Endothelial cell of umbilical vein (primary cell): ENCODE results near the gene HECTD4. TPM values are rescaled to one million over a fixed set of nuclear protein-coding genes. Genes with fewer than 3 reads are reported as not detected.

Experiments
- BruUV-seq: library from RNA; stranded (reverse); fragments of 400-500 nt; replicated peaks from 2 replicates; lab custom pipeline; 2021; lab: Mats Ljungman, UMichigan
- CTCF ChIA-PET: fragments of 300-600, 350-600 bp; sonication (Branson Sonifier 250); formaldehyde crosslinking; loops from one replicate; lab custom pipeline; 2021; ENCODE audit warnings: antibody characterized with exemption, inconsistent platforms; lab: Charles Lee
- POLR2A ChIA-PET: fragments of 300-600, 350-600 bp; sonication (Branson Sonifier 250); formaldehyde crosslinking; loops from one replicate; lab custom pipeline; 2021; ENCODE audit warnings: antibody characterized with exemption, inconsistent platforms; lab: Charles Lee
- DNase-seq: peaks from one replicate; pipeline ENCODE4 v3.0.0-alpha.2; 2011; ENCODE audit warnings: low read depth, low spot score
- FAIRE-seq: peaks from 2 replicates; lab custom pipeline; 2011; peaks lifted over from hg19 to GRCh38; lab: Jason Lieb, UNC
- H2AFZ ChIP-seq: 2 replicates; pipeline ENCODE4 v1.6.0; 2012; ENCODE audit warnings: low read depth, low read length, control low read depth, inconsistent platforms
- H3K27ac ChIP-seq: 2 replicates; pipeline ENCODE4 v1.5.1; 2011; ENCODE audit warnings: low read depth, mild to moderate bottlenecking, control low read depth, low read length, moderate library complexity; ENCODE audit not compliant: insufficient read depth
- H3K27me3 ChIP-seq, 2 experiments: 2 replicates each; pipeline versions ENCODE4 v1.6.0 to v1.6.1; 2011; ENCODE audit warnings: low read length in 2 of 2, mixed read lengths in 1 of 2; ENCODE audit not compliant: control insufficient read depth in 2 of 2, insufficient read depth in 2 of 2
- H3K36me3 ChIP-seq, 2 experiments: 2 replicates in 1 of 2; 3 replicates in 1 of 2; pipeline ENCODE4 v1.5.1; 2011; ENCODE audit warnings: low read length in 2 of 2, mild to moderate bottlenecking in 1 of 2, moderate library complexity in 1 of 2; ENCODE audit not compliant: control insufficient read depth in 2 of 2, insufficient read depth in 2 of 2; ENCODE audit errors: extremely low read depth in 1 of 2
- H3K4me1 ChIP-seq: 3 replicates; pipeline ENCODE4 v1.5.1; 2011; ENCODE audit warnings: mild to moderate bottlenecking, low read length; ENCODE audit not compliant: control insufficient read depth, insufficient read depth; ENCODE audit errors: extremely low read depth
- H3K4me2 ChIP-seq: 2 replicates; pipeline ENCODE4 v1.6.1; 2011; ENCODE audit warnings: low read length, control low read depth, mixed read lengths; ENCODE audit not compliant: insufficient read depth
- H3K4me3 ChIP-seq, 3 experiments: fragments of 200-600 bp in 1 of 3; sonication (generic), shearing (Covaris generic) in 1 of 3; replicated peaks in 1 of 3; 2 replicates each; pipeline ENCODE4 v1.5.1; 2011 to 2016; ENCODE audit warnings: control low read depth in 3 of 3, low read length in 3 of 3, mild to moderate bottlenecking in 2 of 3, inconsistent platforms in 1 of 3, low read depth in 1 of 3, moderate library complexity in 1 of 3; ENCODE audit not compliant: insufficient read depth in 1 of 3
- H3K79me2 ChIP-seq: 2 replicates; pipeline ENCODE4 v1.6.0; 2012; ENCODE audit warnings: low read length, inconsistent platforms; ENCODE audit not compliant: control insufficient read depth, insufficient read depth
- H3K9ac ChIP-seq: replicated peaks from 2 replicates; pipeline ENCODE3; 2011; ENCODE audit warnings: low read length, control low read depth; ENCODE audit not compliant: insufficient read depth; ENCODE audit errors: extremely low read depth
- H3K9me1 ChIP-seq: replicated peaks from 3 replicates; pipeline ENCODE4 v1.6.0; 2011; ENCODE audit warnings: mild to moderate bottlenecking, low read length; ENCODE audit not compliant: control insufficient read depth, insufficient read depth; ENCODE audit errors: extremely low read depth
- H3K9me3 ChIP-seq: replicated peaks from 2 replicates; pipeline ENCODE4 v1.5.1; 2012; ENCODE audit warnings: low read length, inconsistent platforms; ENCODE audit not compliant: control insufficient read depth, insufficient read depth
- H4K20me1 ChIP-seq: replicated peaks from 2 replicates; pipeline ENCODE3; 2011; ENCODE audit warnings: mild to moderate bottlenecking, low read length; ENCODE audit not compliant: control insufficient read depth, insufficient read depth; ENCODE audit errors: extremely low read depth
- EZH2 ChIP-seq: IDR thresholded peaks from 2 replicates; pipeline ENCODE4 v1.6.1; 2012; ENCODE audit warnings: borderline replicate concordance, low read depth, mild to moderate bottlenecking, moderate library complexity, low read length, inconsistent platforms; ENCODE audit not compliant: severe bottlenecking
- GATA2 ChIP-seq: IDR thresholded peaks from 2 replicates; pipeline ENCODE4 v1.7.0; 2011; ENCODE audit warnings: low read depth, mild to moderate bottlenecking, moderate library complexity, mixed read lengths, low read length; ENCODE audit not compliant: insufficient read length, insufficient read depth
- JUN ChIP-seq: IDR thresholded peaks from 2 replicates; pipeline ENCODE4 v1.6.1; 2011; ENCODE audit warnings: borderline replicate concordance, low read depth; ENCODE audit not compliant: insufficient read length, insufficient read depth
- POLR2AphosphoS5 ChIP-seq: IDR thresholded peaks from 2 replicates; pipeline ENCODE4 v1.6.1; 2012; ENCODE audit warnings: low read depth, mild to moderate bottlenecking, control low read depth, low read length, moderate library complexity; ENCODE audit not compliant: insufficient read depth
- dilution Hi-C: fragments of 300-500 bp; cut with MboI; formaldehyde crosslinking; loops from one replicate; pipeline ENCODE4 v1.15.0; 2019; ENCODE audit warnings: low sequenced_read_pairs; ENCODE audit not compliant: extremely low pct_ligation_motif_present
- intact Hi-C: fragments of 100-400 bp; cut with micrococcal nuclease; formaldehyde crosslinking; loops from one replicate; pipeline ENCODE4 v1.10.0; 2022
- polyA plus RNA-seq, 4 experiments: library from polyadenylated mRNA; depleted of rRNA in 3 of 4; stranded (reverse) in 3 of 4; unstranded in 1 of 4; fragments of >200 nt; gene quantifications; 2 replicates each; pipeline versions ENCODE4 v1.2.1 to v1.2.3, GENCODE V29; 2011 to 2012; ENCODE audit warnings: missing spikeins in 1 of 4
- total RNA-seq: library from RNA; stranded (reverse); gene quantifications from 2 replicates; pipeline ENCODE4 v1.2.3, GENCODE V29; 2021
- TF ChIP-seq, protein P1 (sequence below): IDR thresholded peaks from 2 replicates; pipeline ENCODE4 v1.6.1; 2011; ENCODE audit not compliant: insufficient read depth, insufficient read length
- TF ChIP-seq, protein P2 (sequence below), 2 donors: IDR thresholded peaks; 1 replicate in 1 of 2; 2 replicates in 1 of 2; pipeline ENCODE4 v1.5.1; 2011; ENCODE audit warnings: low read length in 2 of 2, mild to moderate bottlenecking in 2 of 2, moderate library complexity in 2 of 2, control low read depth in 1 of 2, inconsistent platforms in 1 of 2, low read depth in 1 of 2; ENCODE audit not compliant: insufficient read depth in 1 of 2; ENCODE audit errors: extremely low read depth in 1 of 2

The HECTD4 gene
- total and polyA plus RNA-seq, 2 donors (not counting 3 experiments of a cell fraction or from before 2014, with no cell fraction given) = 9.7 to 47.7 TPM

DNA sequence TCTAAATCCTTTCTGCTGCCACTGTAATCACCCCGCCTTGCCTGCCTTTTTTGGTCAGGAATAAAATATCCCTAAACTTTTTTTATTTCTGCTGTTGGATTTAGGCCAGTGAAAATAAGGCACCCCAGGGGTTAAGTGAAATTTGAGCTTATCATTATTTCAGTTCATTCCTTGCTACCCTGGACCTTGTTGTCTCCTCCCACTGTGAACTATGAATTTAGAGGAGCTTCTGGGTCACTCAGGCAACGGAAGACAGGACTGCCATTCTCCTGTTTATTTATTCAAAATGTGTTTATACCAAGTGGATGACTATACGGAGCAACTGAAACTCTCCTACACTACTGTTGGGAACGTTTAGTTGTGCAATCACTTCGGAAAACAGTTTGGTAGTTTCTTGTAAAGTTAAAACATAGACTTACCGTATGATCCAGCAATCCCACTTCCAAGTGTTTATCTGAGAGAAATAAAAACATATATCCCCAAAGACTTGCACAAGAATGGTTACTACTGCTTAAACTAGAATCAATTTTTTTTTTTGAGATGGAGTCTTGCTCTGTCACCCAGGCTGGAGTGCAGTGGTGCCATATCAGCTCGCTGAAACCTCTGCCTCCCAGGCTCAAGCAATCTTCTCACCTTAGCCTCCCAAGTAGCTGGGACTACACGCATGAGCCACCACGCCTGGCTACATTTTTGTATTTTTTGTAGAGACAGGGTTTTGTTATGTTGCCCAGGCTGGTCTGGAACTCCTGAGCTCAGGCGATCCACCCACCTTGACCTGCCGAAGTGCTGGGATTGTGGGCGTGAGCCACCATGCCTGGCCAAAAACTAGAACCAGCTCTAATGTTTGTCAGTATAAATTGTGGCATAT lies 259.2 kb downstream of the HECTD4 start:
- intact Hi-C loops (no loop called here), dilution Hi-C loops (no loop called here)
- H3K4me2 ChIP-seq = no peak overlapping the region
- H3K27ac ChIP-seq = no peak overlapping the region
- no peak overlapping the region for H3K4me3 ChIP-seq
- no peaks in the 10 kb centered on the region for H3K9me3 ChIP-seq
- H4K20me1 ChIP-seq = no peaks in the 10 kb centered on the region
- no peaks in the 10 kb centered on the region for H3K36me3 ChIP-seq
- H3K79me2 ChIP-seq = peaks cover 3% of the 10 kb centered on the region
- no peak overlapping the region for H3K9ac ChIP-seq
- CTCF ChIA-PET = interaction anchor here (2.7 kb wide), 1 partner anchor 14 kb away, joined by 12 read pairs; the partner anchor contains the start of gene NAA25
- peaks cover 0 to 2% of the 10 kb centered on the region in 2 experiments for H3K27me3 ChIP-seq
- no peak for TF ChIP-seq POLR2AphosphoS5
- TF ChIP-seq GATA2 = no peak
- TF ChIP-seq JUN = no peak
- TF ChIP-seq, protein P1, sequence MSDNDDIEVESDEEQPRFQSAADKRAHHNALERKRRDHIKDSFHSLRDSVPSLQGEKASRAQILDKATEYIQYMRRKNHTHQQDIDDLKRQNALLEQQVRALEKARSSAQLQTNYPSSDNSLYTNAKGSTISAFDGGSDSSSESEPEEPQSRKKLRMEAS = no peak
- TF ChIP-seq, protein P2, sequence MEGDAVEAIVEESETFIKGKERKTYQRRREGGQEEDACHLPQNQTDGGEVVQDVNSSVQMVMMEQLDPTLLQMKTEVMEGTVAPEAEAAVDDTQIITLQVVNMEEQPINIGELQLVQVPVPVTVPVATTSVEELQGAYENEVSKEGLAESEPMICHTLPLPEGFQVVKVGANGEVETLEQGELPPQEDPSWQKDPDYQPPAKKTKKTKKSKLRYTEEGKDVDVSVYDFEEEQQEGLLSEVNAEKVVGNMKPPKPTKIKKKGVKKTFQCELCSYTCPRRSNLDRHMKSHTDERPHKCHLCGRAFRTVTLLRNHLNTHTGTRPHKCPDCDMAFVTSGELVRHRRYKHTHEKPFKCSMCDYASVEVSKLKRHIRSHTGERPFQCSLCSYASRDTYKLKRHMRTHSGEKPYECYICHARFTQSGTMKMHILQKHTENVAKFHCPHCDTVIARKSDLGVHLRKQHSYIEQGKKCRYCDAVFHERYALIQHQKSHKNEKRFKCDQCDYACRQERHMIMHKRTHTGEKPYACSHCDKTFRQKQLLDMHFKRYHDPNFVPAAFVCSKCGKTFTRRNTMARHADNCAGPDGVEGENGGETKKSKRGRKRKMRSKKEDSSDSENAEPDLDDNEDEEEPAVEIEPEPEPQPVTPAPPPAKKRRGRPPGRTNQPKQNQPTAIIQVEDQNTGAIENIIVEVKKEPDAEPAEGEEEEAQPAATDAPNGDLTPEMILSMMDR (IDR thresholded peaks at IDR 0.05; ENCODE audit: extremely low read depth in 1 of 2, insufficient read depth in 1 of 2, low read depth in 1 of 2, low read length in 2 of 2) = no peak
- TF ChIP-seq EZH2 = no peak
- POLR2A ChIA-PET = interaction anchor here (0.6 kb wide), 1 partner anchor 13 kb away, joined by 4 read pairs; no protein-coding TSS in a partner anchor
- no peaks in the 10 kb centered on the region for H3K9me1 ChIP-seq
- peaks cover 7% of the 10 kb centered on the region for H3K4me1 ChIP-seq
- FAIRE-seq (no peak), DNase-seq (no peak)
- no TSS peak for BruUV-seq
- H2AFZ ChIP-seq = no peak overlapping the region
